Right atrium auricular region (tissue), 2 donors: ENCODE measurements around the gene CBLC. TPM values are rescaled to one million over a fixed set of nuclear protein-coding genes. Genes with fewer than 3 reads are reported as not detected.
A peak's percentile ranks its signal among the peaks of the same experiment; 100 is the strongest.

Experiments used
- DNase-seq: peaks from one replicate; pipeline ENCODE4 v3.0.0-alpha.2; 2019; ENCODE audit warnings: low spot score
- H3K27ac ChIP-seq, 2 donors: fragments of 200-600 bp; sonication (generic); 1 replicate in 1 of 2; 2 replicates in 1 of 2; pipeline ENCODE4 v1.5.1; 2016 to 2019
- H3K27me3 ChIP-seq, 2 donors: fragments of 200-600 bp; sonication (generic); one replicate each; pipeline versions ENCODE4 v1.5.1 to v1.6.0; 2017 to 2019
- H3K36me3 ChIP-seq: fragments of 200-600 bp; sonication (generic); one replicate; pipeline ENCODE4 v1.5.1; 2016
- H3K4me1 ChIP-seq, 2 donors: fragments of 200-600 bp; sonication (generic); one replicate each; pipeline versions ENCODE4 v1.5.1 to v1.6.0; 2017 to 2019
- H3K4me3 ChIP-seq, 2 donors: fragments of 200-600 bp; sonication (generic); 1 replicate in 1 of 2; 2 replicates in 1 of 2; pipeline ENCODE4 v1.5.1; 2017 to 2019; ENCODE audit warnings: mild to moderate bottlenecking in 1 of 2, moderate library complexity in 1 of 2
- H3K9me3 ChIP-seq, 2 donors: fragments of 200-600 bp; sonication (generic); one replicate each; pipeline ENCODE4 v1.5.1; 2019
- total RNA-seq, 2 donors: library from RNA; depleted of rRNA; stranded (reverse); fragments of >200 nt; gene quantifications; one replicate each; pipeline ENCODE4 v1.1.0, GENCODE V29; 2016
- TF ChIP-seq, protein P1 (sequence below), 2 donors: fragments of 200-600 bp; sonication (generic); IDR thresholded peaks; one replicate each; pipeline ENCODE4 v1.5.1; 2019; ENCODE audit warnings: antibody characterized with exemption in 2 of 2

Gene CBLC
- total RNA-seq, 2 donors from 2014 or later: not detected

DNA sequence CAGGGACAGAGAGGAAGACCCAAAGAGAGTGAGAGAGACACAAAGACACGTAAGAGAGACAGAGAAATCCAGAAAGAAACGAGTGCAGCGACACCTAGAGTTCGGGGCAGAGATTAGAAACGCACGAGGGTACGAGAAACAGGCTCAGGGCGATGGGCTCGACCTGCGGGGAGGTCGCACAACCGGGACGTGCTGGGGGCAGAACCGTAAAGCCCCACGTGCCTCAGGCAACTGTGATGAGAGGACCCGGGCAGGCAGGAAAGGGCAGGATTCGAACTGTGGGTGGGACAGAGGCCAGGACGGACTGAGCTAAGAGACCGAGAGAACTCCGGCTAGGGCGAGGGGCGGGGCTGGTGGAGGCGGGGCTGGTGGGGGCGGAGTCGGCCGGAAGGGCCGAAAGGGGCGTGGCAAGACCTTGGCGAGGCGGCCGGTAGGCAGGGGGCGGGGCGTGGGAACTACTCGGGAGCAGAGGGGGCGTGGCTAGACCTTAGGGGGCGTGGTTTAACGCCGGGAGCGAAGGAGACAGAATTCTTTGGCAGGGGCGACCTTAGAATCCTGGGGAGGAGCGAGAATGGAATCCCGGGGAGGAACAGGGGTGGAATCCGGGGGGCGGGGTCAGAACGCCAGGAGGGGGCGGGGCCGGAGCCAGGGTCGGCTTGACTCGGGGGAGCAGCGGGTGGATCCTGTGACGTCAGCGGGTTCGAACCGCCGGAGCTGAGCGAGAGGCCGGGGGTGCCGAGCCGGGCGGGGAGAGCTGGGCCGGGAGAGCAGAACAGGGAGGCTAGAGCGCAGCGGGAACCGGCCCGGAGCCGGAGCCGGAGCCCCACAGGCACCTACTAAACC lies 68.1 kb downstream of the CBLC start, which contains the start of gene NECTIN2:
Gene NECTIN2, plus strand, starts transcription at position 686 of the 843 bp plus-strand sequence. CDS start 229 bp downstream, outside the sequence.
- no peaks in the 10 kb centered on the region for H3K27me3 ChIP-seq
- H3K4me1 ChIP-seq: peaks cover 0 to 49% of the 10 kb centered on the region in 2 donors
- H3K9me3 ChIP-seq: no peaks in the 10 kb centered on the region
- no peaks in the 10 kb centered on the region for H3K36me3 ChIP-seq
- TF ChIP-seq, protein P1, sequence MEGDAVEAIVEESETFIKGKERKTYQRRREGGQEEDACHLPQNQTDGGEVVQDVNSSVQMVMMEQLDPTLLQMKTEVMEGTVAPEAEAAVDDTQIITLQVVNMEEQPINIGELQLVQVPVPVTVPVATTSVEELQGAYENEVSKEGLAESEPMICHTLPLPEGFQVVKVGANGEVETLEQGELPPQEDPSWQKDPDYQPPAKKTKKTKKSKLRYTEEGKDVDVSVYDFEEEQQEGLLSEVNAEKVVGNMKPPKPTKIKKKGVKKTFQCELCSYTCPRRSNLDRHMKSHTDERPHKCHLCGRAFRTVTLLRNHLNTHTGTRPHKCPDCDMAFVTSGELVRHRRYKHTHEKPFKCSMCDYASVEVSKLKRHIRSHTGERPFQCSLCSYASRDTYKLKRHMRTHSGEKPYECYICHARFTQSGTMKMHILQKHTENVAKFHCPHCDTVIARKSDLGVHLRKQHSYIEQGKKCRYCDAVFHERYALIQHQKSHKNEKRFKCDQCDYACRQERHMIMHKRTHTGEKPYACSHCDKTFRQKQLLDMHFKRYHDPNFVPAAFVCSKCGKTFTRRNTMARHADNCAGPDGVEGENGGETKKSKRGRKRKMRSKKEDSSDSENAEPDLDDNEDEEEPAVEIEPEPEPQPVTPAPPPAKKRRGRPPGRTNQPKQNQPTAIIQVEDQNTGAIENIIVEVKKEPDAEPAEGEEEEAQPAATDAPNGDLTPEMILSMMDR (IDR thresholded peaks at IDR 0.05): peak; percentile 65 to 79
- DNase-seq: peak; percentile 99
- H3K4me3 ChIP-seq: peak within 1 kb of the TSS; percentile 96 to 100
- H3K27ac ChIP-seq: peak within 1 kb of the TSS; percentile 96 to 99

DNA sequence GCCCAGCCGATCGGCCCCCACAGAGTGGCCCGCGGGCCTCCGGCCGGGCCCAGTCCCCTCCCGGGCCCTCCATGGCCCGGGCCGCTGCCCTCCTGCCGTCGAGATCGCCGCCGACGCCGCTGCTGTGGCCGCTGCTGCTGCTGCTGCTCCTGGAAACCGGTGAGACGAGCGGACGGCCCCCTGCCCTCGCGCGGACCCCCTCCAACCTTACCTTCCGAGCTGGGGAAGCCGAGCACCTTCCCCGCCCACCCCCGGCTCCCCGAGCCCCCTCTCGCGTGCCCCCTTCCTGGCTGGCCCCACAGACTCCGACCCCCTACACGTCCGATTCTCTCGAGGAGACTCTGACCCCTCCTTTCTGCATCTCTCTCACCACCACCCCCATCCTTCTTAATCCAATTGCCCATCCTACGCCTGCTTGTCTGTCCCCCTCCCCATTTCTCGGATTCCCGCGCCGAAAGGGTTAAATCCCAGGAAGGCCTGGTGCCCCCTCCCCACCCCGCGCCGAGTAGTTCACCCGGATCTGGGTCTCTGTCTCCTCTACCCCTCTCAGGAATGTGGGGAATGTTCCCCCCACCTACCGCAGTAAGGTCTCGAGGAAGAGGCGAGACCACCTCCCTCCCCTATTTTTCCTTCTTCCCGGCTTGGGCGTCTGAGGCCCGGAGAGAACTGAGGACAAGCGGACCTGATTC lies 68.9 kb downstream of the CBLC start:
- H3K9me3 ChIP-seq: no peaks in the 10 kb centered on the region
- no peaks in the 10 kb centered on the region for H3K36me3 ChIP-seq
- TF ChIP-seq, protein P1 (IDR thresholded peaks at IDR 0.05): no peak
- no peak for DNase-seq
- peaks cover 0 to 56% of the 10 kb centered on the region in 2 donors for H3K4me1 ChIP-seq
- H3K27me3 ChIP-seq: no peaks in the 10 kb centered on the region
- peak overlapping the region; percentile 96 to 100 for H3K4me3 ChIP-seq
- peak overlapping the region; percentile 96 to 99 for H3K27ac ChIP-seq

DNA sequence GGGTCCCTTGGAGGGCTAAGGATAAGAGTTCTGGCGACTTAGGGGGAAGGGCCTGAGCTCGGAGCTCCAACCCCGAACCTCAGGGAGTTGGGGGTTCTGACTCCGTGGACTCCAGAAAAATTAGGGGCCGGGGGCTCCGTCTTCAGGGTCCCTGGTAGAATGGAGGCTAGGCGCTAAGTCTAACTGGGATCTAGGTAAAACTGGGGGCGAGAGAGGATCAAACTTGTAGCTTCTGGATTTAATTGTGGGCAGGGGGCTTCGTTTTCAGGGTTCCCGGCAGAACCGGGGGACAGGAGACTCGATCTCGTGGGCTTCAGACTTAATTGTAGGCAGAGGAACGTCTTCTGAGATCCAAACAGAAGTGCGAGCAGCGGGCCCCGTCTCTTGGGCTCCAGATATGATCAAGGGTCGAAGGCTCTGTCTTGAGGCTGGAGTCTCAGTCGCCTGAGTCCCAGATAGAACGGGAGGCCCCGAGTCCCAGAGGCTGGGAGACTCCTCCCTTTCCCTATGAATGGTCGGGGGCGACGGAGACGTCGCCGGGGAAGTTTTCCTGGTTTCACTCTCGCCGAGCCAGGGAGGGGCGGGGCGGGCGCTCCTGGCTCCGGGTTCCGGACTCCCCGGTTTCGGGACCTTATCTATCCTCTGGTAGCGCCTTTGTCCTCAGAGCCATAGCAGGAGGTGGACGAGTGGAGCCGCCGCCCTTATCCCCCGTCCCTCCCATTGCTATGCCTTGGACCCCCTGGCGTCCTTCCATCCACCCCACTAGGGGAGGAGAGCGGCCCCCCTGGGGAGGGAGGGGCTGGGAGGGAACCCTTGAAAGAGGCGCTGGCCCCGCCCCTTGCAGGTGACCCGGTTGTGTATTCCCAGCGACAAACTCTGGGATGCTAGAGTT lies 69.7 kb downstream of the CBLC start:
- H3K4me3 ChIP-seq: peak overlapping the region; percentile 96 to 100
- DNase-seq: peak; percentile 87
- TF ChIP-seq, protein P1 (IDR thresholded peaks at IDR 0.05): no peak

DNA sequence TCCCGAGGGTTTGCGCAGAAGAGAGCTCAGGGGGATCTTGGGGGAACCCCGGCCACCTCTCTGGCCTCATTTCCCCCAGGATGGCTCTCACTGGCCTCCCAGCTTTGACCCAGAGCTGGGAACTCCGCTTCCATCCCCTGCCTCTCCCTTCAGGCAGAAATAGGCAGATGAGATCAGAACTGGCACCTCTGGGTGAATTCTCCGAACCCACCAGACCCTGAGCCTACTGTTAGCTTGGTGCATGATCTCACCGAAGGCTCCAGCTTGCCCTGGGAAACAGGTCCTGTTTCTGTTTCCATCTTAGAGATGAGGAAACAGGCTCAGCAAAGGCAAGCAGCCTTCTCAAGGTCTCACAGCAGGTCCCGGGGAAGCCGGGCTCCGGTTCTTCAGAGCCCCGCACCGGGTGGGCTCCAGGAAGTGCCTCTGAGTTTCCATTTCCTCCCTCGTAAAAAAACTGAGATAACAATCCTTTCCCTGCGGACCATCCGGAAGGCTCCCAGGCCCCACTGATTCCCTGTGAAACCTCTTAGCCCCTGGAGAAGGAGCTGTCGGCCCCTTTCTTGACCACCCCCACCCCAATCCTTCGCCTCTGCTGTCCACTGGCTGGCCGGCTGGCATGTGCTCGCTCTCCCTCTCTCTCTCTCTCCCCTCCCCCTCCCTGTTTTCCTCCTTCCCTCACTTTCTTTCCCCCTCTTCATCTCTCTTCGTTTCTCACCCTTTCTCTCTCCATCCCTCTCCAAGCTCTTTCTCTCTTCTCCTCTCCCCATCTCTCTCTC lies 70.5 kb downstream of the CBLC start:
- peak overlapping the region; percentile 96 to 100 for H3K4me3 ChIP-seq
- H3K27ac ChIP-seq: peak overlapping the region; percentile 96 to 99
- TF ChIP-seq, protein P1 (IDR thresholded peaks at IDR 0.05): no peak
- peak; percentile 68 for DNase-seq
- H3K4me1 ChIP-seq: peaks cover 0 to 57% of the 10 kb centered on the region in 2 donors
- no peaks in the 10 kb centered on the region for H3K27me3 ChIP-seq
- no peaks in the 10 kb centered on the region for H3K36me3 ChIP-seq
- no peaks in the 10 kb centered on the region for H3K9me3 ChIP-seq

More for the DNA sequence above, 69.7 kb downstream of the CBLC start:
- Histone ChIP-seq H3K27ac (peak overlapping the region; percentile 96 to 99), H3K27me3 (no peaks in the 10 kb centered on the region), H3K36me3 (no peaks in the 10 kb centered on the region), H3K4me1 (peaks cover 0 to 57% of the 10 kb centered on the region in 2 donors), H3K9me3 (no peaks in the 10 kb centered on the region)
